Upper lobe of left lung (tissue), 4 donors: ENCODE results near the gene SLC25A21.

Experiments used
- EP300 ChIP-seq, 4 donors: sonication (generic); formaldehyde crosslinking; IDR thresholded peaks; one replicate each; pipeline ENCODE4 v1.5.1; 2017; ENCODE audit warnings: antibody characterized with exemption in 4 of 4, control low read depth in 2 of 4
- POLR2A ChIP-seq, 4 donors: fragments of 450-650 bp; IDR thresholded peaks; one replicate each; pipeline ENCODE4 v1.5.1; 2016 to 2017; ENCODE audit warnings: antibody characterized with exemption in 4 of 4, mild to moderate bottlenecking in 2 of 4
- POLR2AphosphoS5 ChIP-seq, 2 donors: sonication (generic); formaldehyde crosslinking; IDR thresholded peaks; one replicate each; pipeline ENCODE4 v1.5.1; 2017; ENCODE audit warnings: antibody characterized with exemption in 2 of 2
- TF ChIP-seq, protein P1 (sequence below), 6 experiments: fragments of 450-650 bp in 4 of 6; fragments of 200-600 bp in 2 of 6; sonication (generic) in 2 of 6; IDR thresholded peaks; one replicate each; pipeline ENCODE4 v1.5.1; 2016 to 2019; ENCODE audit warnings: antibody characterized with exemption in 6 of 6

DNA sequence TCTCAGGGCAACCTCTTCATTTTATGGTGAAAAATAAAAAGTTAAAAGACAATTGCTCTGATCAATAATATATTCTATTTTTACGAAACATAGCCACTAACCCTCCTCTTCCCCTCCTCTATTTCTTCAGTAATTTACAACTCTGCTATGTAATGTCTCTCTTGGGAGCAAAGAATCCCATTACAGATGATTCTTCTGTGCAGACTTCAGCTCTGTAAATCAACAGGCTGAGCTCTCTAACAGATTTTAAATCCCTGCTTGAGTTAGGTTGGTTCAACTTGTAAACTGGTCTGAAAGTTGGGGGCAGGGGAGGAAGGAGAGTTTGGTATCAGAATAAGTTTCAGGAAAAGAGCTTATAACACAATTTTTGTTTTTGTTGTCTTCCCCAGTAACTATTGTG is 151.0 kb downstream of the SLC25A21 start:
- TF ChIP-seq, protein P1, sequence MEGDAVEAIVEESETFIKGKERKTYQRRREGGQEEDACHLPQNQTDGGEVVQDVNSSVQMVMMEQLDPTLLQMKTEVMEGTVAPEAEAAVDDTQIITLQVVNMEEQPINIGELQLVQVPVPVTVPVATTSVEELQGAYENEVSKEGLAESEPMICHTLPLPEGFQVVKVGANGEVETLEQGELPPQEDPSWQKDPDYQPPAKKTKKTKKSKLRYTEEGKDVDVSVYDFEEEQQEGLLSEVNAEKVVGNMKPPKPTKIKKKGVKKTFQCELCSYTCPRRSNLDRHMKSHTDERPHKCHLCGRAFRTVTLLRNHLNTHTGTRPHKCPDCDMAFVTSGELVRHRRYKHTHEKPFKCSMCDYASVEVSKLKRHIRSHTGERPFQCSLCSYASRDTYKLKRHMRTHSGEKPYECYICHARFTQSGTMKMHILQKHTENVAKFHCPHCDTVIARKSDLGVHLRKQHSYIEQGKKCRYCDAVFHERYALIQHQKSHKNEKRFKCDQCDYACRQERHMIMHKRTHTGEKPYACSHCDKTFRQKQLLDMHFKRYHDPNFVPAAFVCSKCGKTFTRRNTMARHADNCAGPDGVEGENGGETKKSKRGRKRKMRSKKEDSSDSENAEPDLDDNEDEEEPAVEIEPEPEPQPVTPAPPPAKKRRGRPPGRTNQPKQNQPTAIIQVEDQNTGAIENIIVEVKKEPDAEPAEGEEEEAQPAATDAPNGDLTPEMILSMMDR (IDR thresholded peaks at IDR 0.05), result no peak
- no peak for TF ChIP-seq POLR2AphosphoS5 (IDR thresholded peaks at IDR 0.05)
- TF ChIP-seq POLR2A (IDR thresholded peaks at IDR 0.05), result no peak
- no peak for TF ChIP-seq EP300 (IDR thresholded peaks at IDR 0.05)
